ENCODE data around the gene SH3YL1.

Gene SH3YL1

DNA sequence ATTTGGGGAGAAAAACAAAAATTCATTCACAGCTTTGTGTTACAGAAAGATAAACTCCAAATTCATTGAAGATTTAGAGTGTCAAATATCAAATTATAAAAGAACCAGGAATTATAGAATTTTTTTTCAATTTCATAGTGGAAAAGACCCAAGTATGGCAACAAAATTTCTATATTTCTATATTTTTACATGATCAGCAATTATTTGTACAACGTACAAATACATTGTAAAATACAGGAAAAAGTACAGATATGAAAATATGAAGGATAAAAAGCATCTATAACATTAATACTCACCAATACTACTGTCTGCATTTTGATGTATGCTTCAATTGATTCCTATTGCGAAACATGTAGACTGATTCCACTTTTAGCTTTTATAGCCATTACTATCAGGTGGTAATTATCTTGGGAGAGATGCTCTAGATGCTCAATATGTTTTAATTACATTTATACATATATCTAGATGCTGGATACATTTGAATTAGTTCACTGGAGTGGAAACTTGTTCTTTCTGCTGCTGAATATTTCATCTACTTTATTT, 4.0 kb downstream of the SH3YL1 start:
- in situ Hi-C loops (cut with HindIII; ENCODE audit: low sequenced_read_pairs) = no loop called here

DNA sequence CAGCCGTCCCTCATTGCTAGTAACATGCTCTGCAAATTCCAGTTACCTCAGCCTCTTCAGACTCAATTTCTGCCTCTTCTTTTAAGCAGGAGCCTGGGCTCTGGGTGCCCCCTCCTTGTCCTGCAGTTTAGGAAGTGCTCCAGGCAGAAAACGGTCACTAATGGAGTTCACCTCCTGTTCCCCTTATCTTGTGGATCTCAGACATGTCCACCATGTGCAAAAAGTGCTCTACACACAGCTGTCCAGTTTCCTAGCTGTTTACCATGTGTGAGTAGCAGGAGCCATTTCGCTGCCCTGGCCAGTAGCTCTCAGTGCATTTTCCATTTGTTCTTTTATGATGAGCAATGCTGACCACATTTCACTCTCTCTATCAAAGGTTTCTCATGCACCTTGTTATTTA, 4.9 kb downstream of the SH3YL1 start:
- in situ Hi-C loops (cut with HindIII; ENCODE audit: low sequenced_read_pairs) = no loop called here

DNA sequence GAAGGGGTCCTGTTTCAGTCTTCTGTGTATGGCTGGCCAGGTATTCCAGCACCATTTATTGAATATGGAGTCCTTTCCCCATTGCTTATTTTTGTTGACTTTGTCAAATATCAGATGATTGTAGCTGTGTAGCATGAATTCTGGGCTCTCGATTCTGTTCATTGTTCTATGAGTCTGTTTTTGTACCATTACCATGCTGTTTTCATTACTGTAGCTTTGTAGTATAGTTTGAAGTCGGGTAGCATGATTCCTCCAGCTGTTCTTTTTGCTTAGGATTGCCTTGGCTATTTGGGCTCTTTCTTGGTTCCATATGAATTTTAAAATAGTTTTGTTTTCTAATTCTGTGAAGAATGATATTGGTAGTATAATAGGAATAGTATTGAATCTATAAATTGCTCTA, 6.0 kb downstream of the SH3YL1 start:
- in situ Hi-C loops (cut with HindIII; ENCODE audit: low sequenced_read_pairs) = no loop called here

DNA sequence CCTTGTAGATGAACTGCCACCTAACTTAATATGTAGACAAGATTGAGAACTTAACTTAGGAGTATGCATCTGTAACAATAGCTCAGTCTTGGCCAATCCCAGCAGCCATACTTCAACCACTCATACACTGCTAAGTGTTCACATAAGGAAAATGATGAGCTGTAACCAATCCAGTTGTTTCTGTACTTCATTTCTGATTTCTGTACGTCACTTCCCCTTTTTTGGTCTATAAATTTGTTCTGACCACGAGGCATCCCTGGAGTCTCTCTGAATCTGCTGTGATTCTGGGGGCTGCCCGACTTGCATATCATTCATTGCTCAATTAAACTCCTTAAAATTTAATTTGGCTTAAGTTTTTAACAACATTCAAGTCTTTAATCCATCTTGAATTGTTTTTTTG, 6.4 kb downstream of the SH3YL1 start:
- in situ Hi-C loops (cut with HindIII; ENCODE audit: low sequenced_read_pairs) = no loop called here

DNA sequence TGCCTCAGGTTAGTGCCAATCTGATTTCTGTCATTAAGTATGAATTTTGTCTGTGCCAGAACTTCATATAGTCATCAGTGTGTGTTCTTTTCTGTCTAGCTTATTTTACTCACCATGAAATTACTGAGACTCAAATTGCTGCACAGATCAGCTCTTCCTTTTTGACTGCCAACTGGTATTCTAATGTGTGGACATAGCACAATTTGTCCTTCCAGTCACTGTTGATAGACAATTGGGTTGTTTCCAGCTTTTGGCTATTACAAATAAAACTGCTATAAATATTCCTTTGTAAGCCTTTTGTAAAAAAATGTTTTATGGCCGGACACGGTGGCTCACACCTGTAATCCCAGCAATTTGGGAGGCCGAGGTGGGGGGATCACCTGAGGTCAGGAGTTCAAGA, 7.7 kb downstream of the SH3YL1 start:
- in situ Hi-C loops (cut with HindIII; ENCODE audit: low sequenced_read_pairs) = no loop called here

DNA sequence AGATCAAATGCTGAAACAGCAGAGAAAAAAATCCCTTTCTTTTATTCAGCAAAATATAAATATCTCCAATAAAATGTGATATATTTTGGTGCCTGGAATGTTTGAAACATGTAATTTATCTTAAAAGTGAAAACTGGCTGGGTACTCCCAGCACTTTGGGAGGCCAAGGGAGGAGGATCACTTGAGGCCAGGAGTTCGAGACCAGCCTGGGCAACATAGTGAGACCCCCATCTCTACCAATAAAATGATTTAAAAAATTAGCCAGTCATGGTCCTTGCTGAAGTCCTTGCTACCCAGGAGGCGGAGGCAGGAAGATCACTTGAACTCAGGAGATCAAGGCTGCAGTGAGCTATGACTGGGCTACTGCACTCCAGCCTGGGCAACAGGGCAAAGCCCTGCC, 8.6 kb downstream of the SH3YL1 start:
- in situ Hi-C loops (cut with HindIII; ENCODE audit: low sequenced_read_pairs) = no loop called here

DNA sequence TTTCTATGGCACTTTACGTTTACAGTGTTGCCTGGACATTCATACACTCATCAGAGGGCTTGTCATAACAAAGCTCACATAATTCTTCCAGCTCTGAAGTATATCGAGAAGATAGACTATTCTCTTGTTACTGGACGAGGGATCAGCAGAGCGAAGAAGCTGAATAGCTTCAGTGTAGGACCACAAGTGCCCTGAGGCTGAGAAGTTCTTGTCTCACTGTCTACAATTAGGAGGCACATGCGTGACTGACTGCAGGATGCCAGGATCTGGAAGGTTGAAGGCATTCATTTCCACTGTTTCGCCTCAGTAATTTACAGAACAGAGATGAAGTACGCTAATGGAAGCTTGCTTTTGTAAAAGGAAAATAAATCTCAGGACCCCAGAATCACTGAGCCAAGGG, 9.6 kb downstream of the SH3YL1 start:
- in situ Hi-C loops (cut with HindIII; ENCODE audit: low sequenced_read_pairs) = no loop called here

DNA sequence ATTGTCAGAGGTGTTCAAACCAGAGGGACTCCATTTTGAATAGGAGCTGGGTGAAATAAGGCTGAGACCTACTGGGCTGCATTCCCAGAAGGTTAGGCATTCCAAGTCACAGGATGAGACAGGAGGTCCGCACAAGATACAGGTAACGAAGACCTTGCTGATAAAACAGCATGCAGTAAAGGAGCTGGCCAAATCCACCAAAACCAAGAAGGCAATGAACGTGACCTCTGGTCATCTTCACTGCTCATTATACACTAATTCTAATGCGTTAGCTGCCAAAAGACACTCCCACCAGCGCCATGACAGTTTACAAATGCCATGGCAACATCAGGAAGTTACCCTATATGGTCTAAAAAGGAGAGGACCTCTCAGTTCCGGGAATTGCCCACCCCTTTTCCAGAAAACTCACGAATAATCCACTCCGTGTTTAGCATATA, 10.6 kb downstream of the SH3YL1 start:
- in situ Hi-C loops (cut with HindIII; ENCODE audit: low sequenced_read_pairs) = no loop called here

DNA sequence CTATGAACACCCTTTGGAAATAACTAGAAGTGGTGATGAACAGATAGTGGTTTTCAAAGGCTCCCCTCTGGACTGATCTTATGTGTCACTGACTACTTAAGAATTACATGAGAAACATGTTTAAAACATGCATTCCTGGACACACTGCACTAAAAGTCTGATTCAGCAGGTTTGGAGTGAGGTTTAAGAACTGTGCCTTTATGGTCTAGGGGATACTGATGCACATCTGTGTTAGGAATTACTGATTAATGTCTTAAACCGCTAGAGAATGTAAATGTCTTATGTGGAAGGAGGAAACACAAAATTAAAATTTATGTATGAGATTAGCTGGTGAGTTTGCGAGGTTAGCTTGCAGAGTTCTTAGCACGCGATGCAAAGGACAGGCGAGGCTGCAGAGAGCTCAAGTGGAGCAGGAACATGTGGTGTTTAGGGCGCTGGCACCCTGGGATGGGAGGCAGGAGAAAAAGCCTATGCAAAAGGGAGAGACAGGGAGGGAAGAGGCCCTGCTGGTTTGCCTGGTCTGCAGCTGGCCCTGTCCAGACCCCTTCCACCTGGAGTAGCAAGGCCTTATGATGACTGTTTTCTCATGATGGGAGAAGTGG, 11.7 kb downstream of the SH3YL1 start:
- in situ Hi-C loops (cut with HindIII; ENCODE audit: low sequenced_read_pairs) = no loop called here

DNA sequence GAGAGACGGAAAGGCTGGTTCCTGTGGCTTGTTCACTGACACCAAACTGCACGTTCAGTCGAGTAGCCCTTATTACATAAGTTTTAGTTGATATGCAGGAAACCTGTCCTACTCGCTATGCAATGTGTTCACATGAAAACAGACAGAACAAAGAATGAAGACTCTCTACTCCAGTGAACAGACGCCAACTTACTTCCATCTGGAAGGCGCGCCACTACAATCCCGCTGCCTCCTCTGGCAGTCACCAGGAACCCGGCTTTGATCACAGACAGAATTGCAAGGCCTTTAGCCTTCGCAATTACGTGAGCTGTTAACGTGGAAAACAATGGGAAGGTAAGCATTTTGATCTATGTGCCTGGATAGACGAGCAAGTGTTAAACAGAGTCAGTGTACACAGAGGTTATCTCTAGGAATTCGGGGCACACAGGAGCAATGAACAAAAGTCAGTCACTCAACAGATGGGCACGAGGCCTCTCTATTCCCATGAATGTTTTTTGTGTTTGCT, 14.2 kb downstream of the SH3YL1 start:
- in situ Hi-C loops (cut with HindIII; ENCODE audit: low sequenced_read_pairs) = no loop called here

DNA sequence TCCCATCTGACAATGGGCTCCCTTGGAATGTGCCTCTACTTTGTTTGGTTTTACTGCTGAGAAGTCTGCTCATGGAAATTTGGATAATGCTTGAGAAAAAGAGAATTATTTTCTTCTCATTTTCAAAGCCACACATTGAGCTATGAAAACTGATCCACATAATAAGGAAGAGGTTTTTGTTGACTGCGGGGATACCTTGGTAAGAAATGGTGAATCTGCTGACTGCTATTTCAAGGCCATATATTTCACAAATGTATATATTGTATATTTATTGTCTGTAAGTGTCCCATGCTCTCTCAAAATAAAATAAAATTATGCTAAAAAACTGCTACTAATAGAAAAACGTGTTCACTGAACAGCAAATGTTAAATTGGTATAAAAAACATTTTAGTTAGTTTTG, 15.1 kb downstream of the SH3YL1 start:
- in situ Hi-C loops (cut with HindIII; ENCODE audit: low sequenced_read_pairs) = no loop called here

DNA sequence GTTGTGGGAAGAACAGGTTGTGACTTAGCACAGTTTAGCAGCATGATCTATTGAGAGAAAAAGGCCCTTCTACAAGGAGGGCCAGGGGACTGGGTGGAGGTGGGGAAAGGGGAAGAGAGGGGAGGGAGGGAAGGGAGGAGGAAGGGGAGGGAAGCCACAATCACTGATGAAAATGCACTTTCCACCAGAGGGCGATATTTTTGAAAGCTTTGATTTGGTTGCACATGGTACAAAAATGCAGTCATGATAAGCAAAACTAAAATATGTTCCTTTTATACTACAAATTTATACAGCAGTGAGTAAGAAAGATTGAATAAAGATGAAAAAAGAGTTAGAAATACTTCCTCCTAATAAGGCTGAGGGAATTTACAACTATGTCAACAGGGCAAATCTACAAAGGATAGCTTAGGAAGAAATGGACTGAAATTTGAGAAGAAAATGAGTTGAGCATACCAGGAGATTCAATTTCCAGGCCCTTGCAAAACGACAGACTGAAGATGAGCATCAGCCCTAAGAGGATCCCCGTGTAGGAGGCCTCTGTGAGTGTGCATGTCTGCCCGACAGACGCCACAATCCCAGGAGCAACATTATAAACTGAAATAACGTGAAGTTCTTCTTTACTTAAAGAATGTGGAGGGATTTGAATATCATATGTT, 17.2 kb downstream of the SH3YL1 start:
- in situ Hi-C loops (cut with HindIII; ENCODE audit: low sequenced_read_pairs) = no loop called here

DNA sequence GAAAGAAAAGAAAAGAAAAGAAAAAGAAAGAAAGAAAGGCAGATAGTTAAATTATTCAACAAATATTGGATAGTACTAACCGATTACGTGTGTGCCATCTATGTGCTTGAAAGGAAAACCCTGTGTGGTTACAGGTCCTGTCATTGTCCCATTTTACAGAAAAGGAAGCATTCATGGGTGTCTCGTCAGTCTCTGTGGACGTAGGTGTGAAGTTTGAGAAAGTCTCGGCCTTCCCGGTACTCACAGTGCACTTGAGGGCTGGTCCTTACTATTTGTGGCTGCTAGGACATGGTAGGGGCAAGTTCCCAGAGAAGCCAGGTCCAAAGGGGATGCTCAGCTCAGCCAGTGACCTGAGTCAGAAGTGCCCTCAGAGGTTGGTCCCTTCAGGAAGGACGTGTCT, 19.3 kb downstream of the SH3YL1 start:
- in situ Hi-C loops (cut with HindIII; ENCODE audit: low sequenced_read_pairs) = no loop called here

DNA sequence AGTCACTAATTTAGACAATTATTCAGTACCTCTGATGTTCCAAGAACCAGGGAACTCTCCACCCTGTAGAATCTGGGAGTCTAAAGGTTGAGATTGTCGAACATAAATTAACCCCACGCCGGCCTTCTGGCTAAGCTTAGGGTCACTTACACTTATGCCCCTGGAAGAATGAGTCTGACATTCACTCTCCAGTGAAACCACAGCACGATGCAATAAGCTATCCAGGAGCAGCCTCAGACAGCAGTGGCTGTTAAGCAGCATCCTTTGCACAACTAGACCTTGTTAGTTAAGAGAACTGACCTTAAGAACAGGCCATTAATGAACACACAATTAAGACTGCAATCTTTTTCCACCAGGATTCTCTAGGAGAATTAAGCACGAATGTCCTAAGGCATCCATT, 25.0 kb downstream of the SH3YL1 start:
- in situ Hi-C loops (cut with HindIII; ENCODE audit: low sequenced_read_pairs) = no loop called here

DNA sequence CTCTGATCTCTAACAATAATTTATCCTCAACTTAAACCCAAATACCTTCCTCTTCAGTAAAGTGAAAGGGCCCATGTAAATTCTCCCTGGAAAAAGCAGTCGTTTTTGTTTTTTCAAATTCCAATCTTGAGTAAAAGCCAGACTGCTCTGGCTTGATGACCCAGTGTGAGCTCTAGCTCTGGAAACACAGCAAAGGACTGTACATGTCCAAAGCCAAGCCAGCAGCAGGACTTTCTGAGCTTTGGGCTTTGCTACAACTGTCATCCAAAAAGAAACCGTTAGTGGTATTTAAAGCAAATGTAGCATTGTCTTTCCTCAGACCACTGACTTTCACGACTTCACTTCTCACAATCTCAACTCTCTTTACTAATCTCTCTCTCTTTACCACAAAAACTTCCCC, 25.4 kb downstream of the SH3YL1 start:
- in situ Hi-C loops (cut with HindIII; ENCODE audit: low sequenced_read_pairs) = no loop called here

DNA sequence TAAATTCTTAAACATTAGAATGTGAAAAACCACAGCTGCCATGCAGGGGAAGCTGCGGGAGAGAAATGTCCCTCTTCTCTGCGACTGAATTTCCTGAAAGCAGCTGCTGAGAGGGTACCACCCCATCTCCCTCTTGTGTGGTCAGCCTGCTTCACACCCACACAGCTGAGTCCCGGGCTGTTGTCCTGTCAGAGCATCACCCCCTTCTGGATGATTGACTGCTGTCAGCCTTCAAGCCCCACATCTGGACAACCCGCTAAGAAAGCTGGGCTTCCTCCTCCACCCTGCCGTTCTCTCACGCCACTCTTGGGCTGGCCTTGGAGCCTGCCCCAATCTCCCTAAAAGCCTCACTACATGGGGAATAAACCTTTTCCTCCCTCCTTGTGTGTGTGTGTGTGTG, 26.0 kb downstream of the SH3YL1 start:
- in situ Hi-C loops (cut with HindIII; ENCODE audit: low sequenced_read_pairs) = no loop called here

DNA sequence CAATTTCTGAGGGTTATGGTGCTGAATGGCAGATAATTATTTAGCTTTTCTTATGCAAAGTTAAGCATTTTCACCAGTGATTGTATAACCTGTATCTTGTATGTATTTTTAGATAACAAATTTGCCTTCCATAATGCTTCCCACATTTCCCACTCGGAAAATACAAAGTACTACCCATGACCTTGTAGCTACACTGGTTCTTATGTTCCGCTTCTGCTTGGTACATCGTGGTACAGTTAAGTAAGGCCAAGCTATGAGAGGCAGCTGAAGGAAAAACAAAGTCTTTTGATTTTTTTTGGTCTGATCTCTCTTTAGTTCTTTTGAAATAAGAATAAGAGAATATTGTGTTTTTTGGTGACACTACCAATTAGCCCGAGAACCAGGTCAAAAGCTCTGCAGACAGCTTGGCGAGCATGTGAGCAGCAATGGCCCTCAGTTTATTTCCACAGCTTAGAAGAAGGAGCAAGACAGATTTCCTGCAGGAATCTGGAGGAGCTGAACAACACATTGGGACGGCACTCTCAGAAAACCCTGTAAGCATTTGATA, 26.8 kb downstream of the SH3YL1 start:
- in situ Hi-C loops (cut with HindIII; ENCODE audit: low sequenced_read_pairs) = no loop called here

DNA sequence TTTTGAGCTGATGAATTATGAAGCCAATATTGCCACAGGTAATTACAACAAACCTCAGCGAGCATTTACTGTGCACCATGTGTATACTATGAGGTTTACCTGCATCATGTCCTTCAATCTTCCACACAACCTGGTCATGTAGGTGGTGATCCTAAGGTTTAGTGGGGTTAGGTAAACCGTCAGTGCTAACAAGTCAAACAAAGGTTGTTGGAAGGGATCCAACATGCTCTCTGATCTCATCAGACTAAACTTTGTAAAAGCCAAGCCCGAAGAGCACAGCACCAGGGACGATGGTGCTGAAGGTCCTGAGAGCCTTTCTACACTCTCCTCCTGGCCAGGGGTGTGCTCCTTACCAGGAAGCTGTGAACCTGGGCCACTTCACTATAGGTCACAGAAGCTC, 29.4 kb downstream of the SH3YL1 start:
- in situ Hi-C loops (cut with HindIII; ENCODE audit: low sequenced_read_pairs) = no loop called here

DNA sequence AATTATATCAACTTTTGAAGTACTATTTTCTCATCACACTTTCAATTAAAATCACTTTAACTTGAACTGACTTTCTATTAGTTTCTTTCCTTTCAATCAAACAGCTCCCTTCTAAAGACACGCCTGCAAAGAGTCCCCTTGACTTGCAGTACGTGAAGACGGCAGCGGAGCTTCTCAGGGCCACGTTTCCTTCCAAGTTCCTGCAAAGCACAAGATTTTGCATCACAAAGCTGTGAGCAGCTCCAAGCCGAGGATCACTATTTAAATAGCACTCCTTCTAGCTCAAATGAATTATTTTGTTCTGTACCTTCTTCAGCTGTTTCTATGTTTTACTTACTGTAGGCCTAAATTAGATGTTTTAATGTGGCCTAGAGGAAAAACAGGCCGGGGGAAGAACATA, 30.8 kb downstream of the SH3YL1 start:
- in situ Hi-C loops (cut with HindIII; ENCODE audit: low sequenced_read_pairs) = no loop called here

DNA sequence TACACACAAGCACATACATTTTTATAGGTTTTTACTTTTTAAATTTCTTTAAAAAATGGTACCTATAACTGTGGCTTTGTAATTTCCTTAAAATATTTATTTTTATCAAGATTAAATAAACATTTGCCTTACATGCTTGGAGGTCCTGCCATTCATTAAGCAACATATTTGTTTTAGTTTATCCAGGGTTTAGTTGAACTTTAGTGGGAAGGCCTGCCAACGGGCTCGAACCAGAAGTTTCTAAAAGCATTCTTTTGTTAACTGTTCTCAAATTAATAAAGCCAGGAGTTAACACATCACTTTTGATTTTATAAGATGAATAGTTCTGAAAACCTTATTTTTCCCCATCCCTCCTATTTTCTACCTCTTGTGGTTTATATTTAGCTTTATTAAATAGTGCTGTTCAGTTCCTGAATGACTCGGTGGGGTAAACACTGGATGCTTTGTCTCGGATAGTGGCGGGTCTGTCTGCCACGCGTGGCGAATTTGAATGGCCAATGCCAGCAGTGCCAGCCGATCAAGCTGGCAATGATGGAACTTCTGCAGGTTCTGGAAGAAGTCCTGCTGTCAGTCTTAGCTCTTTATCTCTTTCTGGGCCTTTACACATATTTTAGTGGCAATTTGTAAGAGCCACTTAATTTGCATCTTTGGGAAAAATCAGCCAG, 32.2 kb downstream of the SH3YL1 start:
- in situ Hi-C loops (cut with HindIII; ENCODE audit: low sequenced_read_pairs) = no loop called here

DNA sequence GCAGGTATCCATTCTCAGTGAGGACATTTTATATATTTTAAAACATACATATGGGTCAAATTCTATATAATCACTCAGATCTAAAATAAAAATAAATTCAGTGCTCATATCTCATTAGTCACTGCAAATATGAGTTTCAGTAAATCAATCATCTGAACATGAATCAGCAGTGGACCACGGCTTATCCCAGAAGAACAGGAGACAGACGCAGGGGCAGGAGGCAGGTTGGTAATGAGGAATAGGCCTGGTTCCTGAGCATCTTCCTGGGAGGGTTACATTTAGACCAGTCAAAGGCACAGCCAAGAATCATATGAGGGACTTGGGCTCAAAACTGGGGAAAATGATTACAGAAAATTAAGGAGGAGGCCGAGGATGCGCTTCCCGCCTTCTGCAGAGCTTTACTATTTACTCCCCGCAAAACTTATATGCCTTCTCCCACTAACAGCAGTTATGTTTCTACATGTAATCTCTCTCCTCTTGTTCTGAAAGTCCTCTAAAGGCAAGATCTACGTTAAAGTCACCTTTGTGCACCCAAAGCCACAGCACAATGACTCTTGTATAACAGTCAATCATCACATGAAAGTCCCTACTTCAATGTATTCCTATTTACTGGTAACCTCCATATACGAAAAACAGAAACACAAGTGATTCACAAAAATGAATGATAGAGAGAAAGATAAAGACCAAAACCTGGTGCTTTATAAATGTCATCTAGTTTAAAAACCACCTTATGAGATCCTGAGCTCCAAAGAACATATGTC, 35.1 kb downstream of the SH3YL1 start:
- in situ Hi-C loops (cut with HindIII; ENCODE audit: low sequenced_read_pairs) = no loop called here

All from DLD1 (cell line).